ENCODE results near the gene CYTH1. TPM values are rescaled to one million over a fixed set of nuclear protein-coding genes. Genes with fewer than 3 reads are reported as not detected.

Gene CYTH1
- polyA plus RNA-seq, 4 donors = 37.6 to 46.3 (median 38.9) TPM

DNA sequence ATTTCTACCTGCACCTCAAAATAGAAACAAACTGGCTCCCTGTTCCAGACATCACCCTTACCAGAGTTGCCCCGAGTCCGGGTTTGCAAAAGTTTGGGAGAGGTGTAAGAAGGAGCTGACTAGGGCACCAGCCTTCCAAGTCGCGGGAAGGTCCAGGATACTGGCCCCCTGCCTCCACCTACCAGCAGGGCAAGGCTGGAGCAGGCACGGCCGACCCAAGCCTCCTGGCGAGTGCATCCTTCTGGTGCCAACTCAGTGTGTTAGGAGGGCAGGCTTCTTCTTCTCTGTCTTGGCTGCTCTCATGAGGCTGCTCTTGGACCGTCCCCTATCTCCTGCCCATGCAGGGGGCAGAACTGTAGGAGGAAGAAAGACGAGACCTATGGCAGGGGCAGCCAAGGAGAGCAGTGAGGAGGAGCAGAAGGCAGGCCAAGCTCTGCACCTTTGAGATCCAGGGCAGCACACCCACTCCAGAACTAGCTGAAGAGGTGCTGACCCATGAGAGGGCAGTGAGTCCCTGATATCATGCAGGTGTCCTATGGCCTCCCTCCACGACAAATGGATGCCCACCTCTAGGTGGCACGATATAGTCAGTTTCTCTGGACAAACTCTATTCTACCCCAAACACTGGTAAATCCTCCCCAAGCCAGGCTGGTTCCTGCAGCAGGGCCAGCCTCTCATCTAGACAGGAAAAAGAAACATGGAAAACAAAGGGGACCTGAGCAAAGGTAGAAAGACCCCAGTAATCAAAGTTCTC, 54.4 kb downstream of the CYTH1 start:
- peaks cover 3 to 13% (median 12%) of the 10 kb centered on the region in 3 donors for H3K4me1 ChIP-seq (ENCODE audit: control insufficient read depth in 3 of 3, insufficient read depth in 2 of 3, low read depth in 1 of 3, low read length in 2 of 3)
- FAIRE-seq = no peak
- H3K4me3 ChIP-seq (ENCODE audit: low read depth in 1 of 3, low read length in 3 of 3) = no peak overlapping the region

DNA sequence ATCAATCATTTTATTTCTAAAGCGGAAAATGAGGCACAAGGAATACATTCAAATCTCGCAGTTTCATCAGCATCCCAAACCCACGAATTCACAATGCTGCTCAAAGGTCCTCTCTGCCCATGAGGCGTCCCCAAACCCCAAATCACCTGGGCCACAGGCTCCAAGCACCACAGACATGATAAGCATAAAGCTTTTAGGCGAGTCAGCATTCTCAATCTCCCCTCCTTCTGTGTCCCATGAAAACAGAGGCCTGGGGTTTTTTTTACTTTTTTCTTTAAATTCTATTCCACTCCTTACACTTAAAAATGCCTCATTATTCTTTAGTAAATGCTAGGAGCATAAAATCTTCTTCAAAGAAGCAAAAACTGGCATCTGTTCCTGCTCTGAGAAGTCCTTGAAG, 55.0 kb downstream of the CYTH1 start:
- Histone ChIP-seq H3K4me1 (ENCODE audit: control insufficient read depth in 3 of 3, insufficient read depth in 2 of 3, low read depth in 1 of 3, low read length in 2 of 3) (peaks cover 3 to 13% (median 12%) of the 10 kb centered on the region in 3 donors), H3K9me3 (ENCODE audit: control insufficient read depth in 2 of 2, insufficient read depth in 1 of 2, low read depth in 1 of 2, low read length in 1 of 2) (no peaks in the 10 kb centered on the region), H3K27ac (ENCODE audit: low read depth in 1 of 3, low read length in 2 of 3) (no peak overlapping the region), H3K4me3 (ENCODE audit: low read depth in 1 of 3, low read length in 3 of 3) (no peak overlapping the region), H3K27me3 (ENCODE audit: control insufficient read depth in 3 of 3, insufficient read depth in 3 of 3, low read length in 3 of 3) (no peaks in the 10 kb centered on the region), H3K36me3 (ENCODE audit: control insufficient read depth in 3 of 3, insufficient read depth in 2 of 3, low read depth in 1 of 3, low read length in 3 of 3) (peaks cover 0 to 24% (median 0%) of the 10 kb centered on the region in 3 donors)
- DNase-seq (no peak), FAIRE-seq (no peak)
- WGBS, 3 donors = 90 to 94% (median 93%) methylated on average over 5 of the region's 5 CpGs

More for the DNA sequence above, 54.4 kb downstream of the CYTH1 start:
- H3K9me3 ChIP-seq (ENCODE audit: control insufficient read depth in 2 of 2, insufficient read depth in 1 of 2, low read depth in 1 of 2, low read length in 1 of 2) = no peaks in the 10 kb centered on the region
- no peaks in the 10 kb centered on the region for H3K27me3 ChIP-seq (ENCODE audit: control insufficient read depth in 3 of 3, insufficient read depth in 3 of 3, low read length in 3 of 3)
- H3K27ac ChIP-seq (ENCODE audit: low read depth in 1 of 3, low read length in 2 of 3) = no peak overlapping the region
- DNase-seq = no peak
- WGBS, 3 donors = 88 to 90% (median 89%) methylated on average over 11 of the region's 11 CpGs
- peaks cover 0 to 20% (median 0%) of the 10 kb centered on the region in 3 donors for H3K36me3 ChIP-seq (ENCODE audit: control insufficient read depth in 3 of 3, insufficient read depth in 2 of 3, low read depth in 1 of 3, low read length in 3 of 3)

DNA sequence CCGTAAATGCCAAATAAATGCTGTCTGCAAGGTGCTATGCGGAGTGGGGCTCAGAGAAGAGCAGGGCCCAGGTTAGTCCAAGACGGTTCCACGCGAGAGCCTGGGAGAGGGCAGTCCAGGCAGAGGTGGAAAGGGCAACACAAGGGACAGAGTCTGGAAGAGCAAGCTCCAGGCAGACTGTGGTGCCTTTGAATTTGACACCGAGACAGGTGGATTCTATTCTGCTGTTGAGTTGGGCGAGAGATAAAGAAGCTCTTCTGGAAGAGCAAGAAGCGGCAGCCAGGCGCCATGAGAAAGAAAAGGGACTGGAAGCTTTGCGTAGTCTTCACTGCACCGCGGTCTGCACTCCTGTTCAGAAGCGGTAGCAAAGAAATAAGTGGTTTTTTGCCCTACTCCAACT, 55.6 kb downstream of the CYTH1 start:
- WGBS, 3 donors = 92 to 95% (median 93%) methylated on average over 12 to 13 of the region's 13 CpGs
- Histone ChIP-seq H3K4me1 (ENCODE audit: control insufficient read depth in 3 of 3, insufficient read depth in 2 of 3, low read depth in 1 of 3, low read length in 2 of 3) (peaks cover 3 to 13% (median 8%) of the 10 kb centered on the region in 3 donors), H3K27me3 (ENCODE audit: control insufficient read depth in 3 of 3, insufficient read depth in 3 of 3, low read length in 3 of 3) (no peaks in the 10 kb centered on the region), H3K36me3 (ENCODE audit: control insufficient read depth in 3 of 3, insufficient read depth in 2 of 3, low read depth in 1 of 3, low read length in 3 of 3) (peaks cover 0 to 25% (median 0%) of the 10 kb centered on the region in 3 donors), H3K9me3 (ENCODE audit: control insufficient read depth in 2 of 2, insufficient read depth in 1 of 2, low read depth in 1 of 2, low read length in 1 of 2) (no peaks in the 10 kb centered on the region), H3K4me3 (ENCODE audit: low read depth in 1 of 3, low read length in 3 of 3) (no peak overlapping the region), H3K27ac (ENCODE audit: low read depth in 1 of 3, low read length in 2 of 3) (no peak overlapping the region)
- FAIRE-seq (no peak), DNase-seq (no peak)

DNA sequence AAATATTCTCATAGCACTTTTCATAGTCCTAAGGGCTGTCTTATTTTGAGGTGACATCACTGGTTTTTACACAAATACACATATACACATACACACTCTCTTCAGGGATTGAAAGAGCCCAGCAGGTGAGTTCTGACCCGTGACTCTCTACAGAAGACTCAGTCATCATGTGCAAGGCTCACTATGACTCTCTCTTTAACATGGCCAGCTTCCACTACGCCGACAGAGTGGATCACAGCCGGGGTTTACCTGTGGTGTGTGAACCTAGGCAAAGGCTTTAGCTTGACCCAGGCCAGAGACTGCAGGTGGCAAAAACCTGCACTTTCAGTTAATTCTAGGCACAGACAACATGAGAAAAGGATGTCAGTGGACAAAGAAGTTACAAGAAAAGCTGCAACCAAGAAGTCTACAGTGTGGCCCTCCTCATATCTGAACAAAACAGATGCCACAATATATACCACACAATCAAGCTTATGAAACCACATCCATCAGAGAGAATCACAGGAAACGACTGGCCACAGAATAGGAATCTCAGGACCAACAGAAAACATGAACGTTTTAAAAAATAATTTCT, 56.5 kb downstream of the CYTH1 start:
- Histone ChIP-seq H3K36me3 (ENCODE audit: control insufficient read depth in 3 of 3, insufficient read depth in 2 of 3, low read depth in 1 of 3, low read length in 3 of 3) (peaks cover 0 to 27% (median 0%) of the 10 kb centered on the region in 3 donors), H3K27ac (ENCODE audit: low read depth in 1 of 3, low read length in 2 of 3) (peak overlapping the region in 1 of 3 donors; percentile 12), H3K9me3 (ENCODE audit: control insufficient read depth in 2 of 2, insufficient read depth in 1 of 2, low read depth in 1 of 2, low read length in 1 of 2) (no peaks in the 10 kb centered on the region), H3K4me3 (ENCODE audit: low read depth in 1 of 3, low read length in 3 of 3) (no peak overlapping the region), H3K27me3 (ENCODE audit: control insufficient read depth in 3 of 3, insufficient read depth in 3 of 3, low read length in 3 of 3) (no peaks in the 10 kb centered on the region), H3K4me1 (ENCODE audit: control insufficient read depth in 3 of 3, insufficient read depth in 2 of 3, low read depth in 1 of 3, low read length in 2 of 3) (peaks cover 3 to 13% (median 8%) of the 10 kb centered on the region in 3 donors)
- FAIRE-seq (no peak), DNase-seq (no peak)
- 63 to 82% (median 66%) methylated on average over 6 of the region's 6 CpGs for WGBS, 3 donors

DNA sequence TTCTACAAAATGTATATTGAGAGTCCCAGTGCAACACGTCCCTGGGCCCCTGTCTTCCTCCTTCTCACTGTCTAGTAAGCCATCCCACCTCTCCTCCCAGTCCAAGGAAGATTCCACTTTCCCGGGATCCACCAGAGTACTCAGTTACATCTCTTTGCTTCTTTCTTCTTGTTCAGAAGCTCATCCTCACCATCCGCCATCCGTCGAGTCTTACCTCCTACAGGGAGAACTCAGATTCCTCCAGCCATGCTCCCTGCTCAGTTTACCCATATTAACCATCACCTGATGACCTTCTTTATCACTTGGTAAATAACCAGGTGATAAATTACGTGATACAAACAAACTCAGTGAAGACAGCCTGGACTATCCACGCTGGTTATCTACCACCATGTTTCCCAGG, 57.1 kb downstream of the CYTH1 start:
- H3K27ac ChIP-seq (ENCODE audit: low read depth in 1 of 3, low read length in 2 of 3) = no peak overlapping the region
- H3K4me1 ChIP-seq (ENCODE audit: control insufficient read depth in 3 of 3, insufficient read depth in 2 of 3, low read depth in 1 of 3, low read length in 2 of 3) = peaks cover 3 to 13% (median 10%) of the 10 kb centered on the region in 3 donors
- no peaks in the 10 kb centered on the region for H3K9me3 ChIP-seq (ENCODE audit: control insufficient read depth in 2 of 2, insufficient read depth in 1 of 2, low read depth in 1 of 2, low read length in 1 of 2)
- 74 to 80% (median 80%) methylated on average over 7 of the region's 7 CpGs for WGBS, 3 donors
- H3K4me3 ChIP-seq (ENCODE audit: low read depth in 1 of 3, low read length in 3 of 3) = no peak overlapping the region
- peaks cover 0 to 27% (median 0%) of the 10 kb centered on the region in 3 donors for H3K36me3 ChIP-seq (ENCODE audit: control insufficient read depth in 3 of 3, insufficient read depth in 2 of 3, low read depth in 1 of 3, low read length in 3 of 3)
- DNase-seq (no peak), FAIRE-seq (no peak)
- H3K27me3 ChIP-seq (ENCODE audit: control insufficient read depth in 3 of 3, insufficient read depth in 3 of 3, low read length in 3 of 3) = no peaks in the 10 kb centered on the region

DNA sequence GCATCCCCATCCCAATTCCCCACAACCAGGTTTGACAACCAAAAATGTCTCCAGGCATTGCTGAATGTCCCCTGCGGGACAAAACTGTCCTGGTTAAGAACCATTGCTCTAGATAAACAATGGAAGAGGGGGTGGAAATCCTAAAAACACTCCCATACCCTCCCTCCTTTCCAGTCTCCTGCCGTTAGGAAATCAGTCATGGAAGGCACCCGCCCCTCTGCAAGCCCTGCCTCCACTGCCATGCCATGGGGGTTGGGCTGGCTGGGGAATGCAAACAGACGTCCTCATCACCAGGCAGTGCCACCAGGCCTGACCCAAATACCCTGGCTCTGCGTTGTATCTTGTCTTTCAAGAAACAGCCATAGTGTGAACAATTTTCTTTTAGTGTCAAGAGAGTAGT, 57.5 kb downstream of the CYTH1 start:
- Histone ChIP-seq H3K9me3 (ENCODE audit: control insufficient read depth in 2 of 2, insufficient read depth in 1 of 2, low read depth in 1 of 2, low read length in 1 of 2) (no peaks in the 10 kb centered on the region), H3K4me1 (ENCODE audit: control insufficient read depth in 3 of 3, insufficient read depth in 2 of 3, low read depth in 1 of 3, low read length in 2 of 3) (peaks cover 3 to 14% (median 11%) of the 10 kb centered on the region in 3 donors), H3K36me3 (ENCODE audit: control insufficient read depth in 3 of 3, insufficient read depth in 2 of 3, low read depth in 1 of 3, low read length in 3 of 3) (peaks cover 0 to 27% (median 0%) of the 10 kb centered on the region in 3 donors), H3K27me3 (ENCODE audit: control insufficient read depth in 3 of 3, insufficient read depth in 3 of 3, low read length in 3 of 3) (no peaks in the 10 kb centered on the region), H3K4me3 (ENCODE audit: low read depth in 1 of 3, low read length in 3 of 3) (no peak overlapping the region), H3K27ac (ENCODE audit: low read depth in 1 of 3, low read length in 2 of 3) (peak overlapping the region in 1 of 3 donors; percentile 54)
- DNase-seq (no peak), FAIRE-seq (no peak)
- 31 to 41% (median 40%) methylated on average over 5 of the region's 5 CpGs for WGBS, 3 donors

DNA sequence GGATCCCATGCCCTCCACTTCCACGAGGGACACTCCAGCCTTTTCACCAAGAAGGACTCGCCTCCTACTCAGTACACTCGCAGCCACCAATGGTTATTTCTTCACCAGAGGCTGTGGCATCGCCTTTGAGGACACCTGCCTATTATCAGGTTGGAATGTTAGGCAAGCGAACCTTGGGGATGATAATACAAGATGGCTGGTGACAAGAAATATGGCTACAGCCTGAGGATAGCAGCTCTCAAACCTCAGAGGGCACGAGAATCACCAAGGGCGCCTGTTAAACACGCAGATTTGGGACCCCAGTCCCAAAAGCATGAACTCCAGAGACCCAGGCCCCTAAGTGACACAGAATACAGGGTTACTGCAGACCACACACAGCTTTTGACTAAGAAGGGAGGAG, 58.1 kb downstream of the CYTH1 start:
- Histone ChIP-seq H3K9me3 (ENCODE audit: control insufficient read depth in 2 of 2, insufficient read depth in 1 of 2, low read depth in 1 of 2, low read length in 1 of 2) (no peaks in the 10 kb centered on the region), H3K36me3 (ENCODE audit: control insufficient read depth in 3 of 3, insufficient read depth in 2 of 3, low read depth in 1 of 3, low read length in 3 of 3) (peaks cover 0 to 27% (median 0%) of the 10 kb centered on the region in 3 donors), H3K27me3 (ENCODE audit: control insufficient read depth in 3 of 3, insufficient read depth in 3 of 3, low read length in 3 of 3) (no peaks in the 10 kb centered on the region), H3K27ac (ENCODE audit: low read depth in 1 of 3, low read length in 2 of 3) (peak overlapping the region in 1 of 3 donors; percentile 54), H3K4me1 (ENCODE audit: control insufficient read depth in 3 of 3, insufficient read depth in 2 of 3, low read depth in 1 of 3, low read length in 2 of 3) (peaks cover 3 to 20% (median 12%) of the 10 kb centered on the region in 3 donors), H3K4me3 (ENCODE audit: low read depth in 1 of 3, low read length in 3 of 3) (no peak overlapping the region)
- no peak for FAIRE-seq
- DNase-seq = no peak
- WGBS, 3 donors = 75 to 82% (median 80%) methylated on average over 8 of the region's 8 CpGs

DNA sequence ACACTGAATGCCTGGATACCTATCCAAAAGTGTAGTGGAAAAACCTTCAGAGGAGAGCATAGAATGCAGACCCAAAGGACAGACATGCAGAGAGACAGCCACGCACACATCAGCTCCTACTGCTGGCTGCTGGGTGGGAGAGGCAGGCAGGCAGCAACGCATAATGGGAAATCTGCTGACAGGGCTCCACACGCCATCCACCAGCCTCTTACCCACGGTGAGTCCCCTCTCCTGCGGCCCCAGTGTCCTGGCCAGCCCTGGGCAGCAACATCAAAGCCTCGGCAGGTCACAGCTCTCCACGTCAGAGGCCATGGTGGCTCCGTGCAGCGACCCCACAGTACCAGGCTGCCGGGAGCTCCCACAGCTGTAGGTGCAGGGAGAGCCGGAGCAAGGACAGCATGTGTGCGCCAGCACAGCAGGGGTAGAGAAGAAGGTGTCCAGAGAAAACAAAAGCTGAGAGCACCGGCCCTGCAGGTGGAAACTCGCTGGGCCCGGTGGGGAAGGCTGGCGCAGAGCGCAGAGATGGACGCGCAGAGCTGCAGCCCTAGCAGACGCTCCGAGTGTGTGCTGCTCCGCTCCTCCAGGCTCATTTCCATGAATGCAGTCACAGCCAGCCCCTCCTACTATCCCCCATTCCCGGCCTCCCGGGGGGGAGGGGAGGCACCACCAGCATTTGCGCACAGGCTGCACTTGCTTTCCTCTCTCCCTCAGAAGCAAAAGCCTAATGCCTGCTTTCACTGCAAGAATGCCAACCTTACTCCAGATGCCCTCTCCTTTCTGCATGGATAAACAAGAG, 58.9 kb downstream of the CYTH1 start:
- no peaks in the 10 kb centered on the region for H3K9me3 ChIP-seq (ENCODE audit: control insufficient read depth in 2 of 2, insufficient read depth in 1 of 2, low read depth in 1 of 2, low read length in 1 of 2)
- DNase-seq (peak in 1 of 2 donors; percentile 54), FAIRE-seq (no peak)
- WGBS, 3 donors = 56 to 81% (median 76%) methylated on average over 20 to 25 of the region's 25 CpGs
- H3K4me1 ChIP-seq (ENCODE audit: control insufficient read depth in 3 of 3, insufficient read depth in 2 of 3, low read depth in 1 of 3, low read length in 2 of 3) = peaks cover 3 to 26% (median 20%) of the 10 kb centered on the region in 3 donors
- peaks cover 0 to 27% (median 0%) of the 10 kb centered on the region in 3 donors for H3K36me3 ChIP-seq (ENCODE audit: control insufficient read depth in 3 of 3, insufficient read depth in 2 of 3, low read depth in 1 of 3, low read length in 3 of 3)
- peak overlapping the region in 2 of 3 donors; percentile 36 to 54 for H3K27ac ChIP-seq (ENCODE audit: low read depth in 1 of 3, low read length in 2 of 3)
- H3K4me3 ChIP-seq (ENCODE audit: low read depth in 1 of 3, low read length in 3 of 3) = peak overlapping the region in 1 of 3 donors; percentile 42
- H3K27me3 ChIP-seq (ENCODE audit: control insufficient read depth in 3 of 3, insufficient read depth in 3 of 3, low read length in 3 of 3) = no peaks in the 10 kb centered on the region

All from small intestine (tissue), 7 donors.